Natural killer cell (primary cell): Measurements from ENCODE around the gene ELMO3. TPM values are rescaled to one million over a fixed set of nuclear protein-coding genes. Genes with fewer than 3 reads are reported as not detected.

Experiments
- ATAC-seq, 3 donors: fragments of 150-1000 bp in 2 of 3; fragments of 200-7000 bp in 1 of 3; cut with Tn5 transposase; 1 replicate in 1 of 3; 2 replicates in 2 of 3; pipeline ENCODE4 v1.10.0; 2021; ENCODE audit warnings: mild to moderate bottlenecking in 2 of 3, moderate library complexity in 2 of 3
- DNase-seq, 2 donors: peaks; one replicate each; pipeline versions ENCODE4 v3.0.0 to v3.0.0-alpha.2; 2013 to 2021; ENCODE audit warnings: mixed read lengths in 1 of 2
- H3K27ac ChIP-seq: one replicate; pipeline ENCODE4 v1.5.1; 2013; ENCODE audit warnings: mild to moderate bottlenecking, low read length
- H3K27me3 ChIP-seq: one replicate; pipeline ENCODE4 v1.6.1; 2013; ENCODE audit warnings: low read length; ENCODE audit not compliant: control insufficient read depth, insufficient read depth
- H3K36me3 ChIP-seq: one replicate; pipeline ENCODE4 v1.6.1; 2013; ENCODE audit warnings: low read length; ENCODE audit not compliant: control insufficient read depth, insufficient read depth
- H3K4me1 ChIP-seq: one replicate; pipeline ENCODE4 v1.6.1; 2013; ENCODE audit warnings: low read length; ENCODE audit not compliant: control insufficient read depth, insufficient read depth
- H3K4me3 ChIP-seq: one replicate; pipeline ENCODE4 v1.5.1; 2013; ENCODE audit warnings: low read length
- H3K9me3 ChIP-seq: one replicate; pipeline ENCODE4 v1.6.1; 2013; ENCODE audit warnings: low read length; ENCODE audit not compliant: control insufficient read depth, insufficient read depth
- H3K27ac Mint-ChIP-seq, 2 donors: one replicate each; pipeline ENCODE4 v1.8.0; 2022; ENCODE audit warnings: mild to moderate bottlenecking in 2 of 2, mixed read lengths in 2 of 2, moderate library complexity in 1 of 2
- H3K27me3 Mint-ChIP-seq, 2 donors: one replicate each; pipeline ENCODE4 v1.8.0; 2022; ENCODE audit warnings: low read depth in 2 of 2, mixed read lengths in 2 of 2
- H3K36me3 Mint-ChIP-seq: one replicate; pipeline ENCODE4 v1.8.0; 2022; ENCODE audit warnings: mixed read lengths
- H3K4me1 Mint-ChIP-seq, 2 donors: one replicate each; pipeline ENCODE4 v1.8.0; 2022; ENCODE audit warnings: mixed read lengths in 2 of 2
- H3K4me3 Mint-ChIP-seq: one replicate; pipeline ENCODE4 v1.8.0; 2022; ENCODE audit warnings: mild to moderate bottlenecking, moderate library complexity, mixed read lengths
- H3K9me3 Mint-ChIP-seq, 2 donors: one replicate each; pipeline ENCODE4 v1.8.0; 2022; ENCODE audit warnings: mixed read lengths in 2 of 2
- WGBS: methylation state at CpG from one replicate; pipeline ENCODE4 v1.1.7; 2013; ENCODE audit warnings: missing lambda C conversion rate; ENCODE audit not compliant: insufficient coverage; 5-methylcytosine and 5-hydroxymethylcytosine counted together
- intact Hi-C: fragments of 100-400 bp; cut with micrococcal nuclease; formaldehyde crosslinking; loops from one replicate; pipeline ENCODE4 v1.14.2; 2022
- total RNA-seq, 4 donors: library from RNA; stranded (reverse); fragments of 120-200 nt in 1 of 4; gene quantifications; one replicate each; pipeline versions ENCODE4 v1.2.3 to v1.2.4, GENCODE V29; 2013 to 2022
- TF ChIP-seq, protein P1 (sequence below): fragments of 200-600 bp; IDR thresholded peaks from one replicate; pipeline ENCODE4 v1.8.0; 2022; ENCODE audit warnings: antibody characterized with exemption

Gene ELMO3
- total RNA-seq, 3 donors from 2014 or later (not counting 1 experiment from before 2014, with no cell fraction given): 1.9 to 3.3 (median 2.3) TPM

DNA sequence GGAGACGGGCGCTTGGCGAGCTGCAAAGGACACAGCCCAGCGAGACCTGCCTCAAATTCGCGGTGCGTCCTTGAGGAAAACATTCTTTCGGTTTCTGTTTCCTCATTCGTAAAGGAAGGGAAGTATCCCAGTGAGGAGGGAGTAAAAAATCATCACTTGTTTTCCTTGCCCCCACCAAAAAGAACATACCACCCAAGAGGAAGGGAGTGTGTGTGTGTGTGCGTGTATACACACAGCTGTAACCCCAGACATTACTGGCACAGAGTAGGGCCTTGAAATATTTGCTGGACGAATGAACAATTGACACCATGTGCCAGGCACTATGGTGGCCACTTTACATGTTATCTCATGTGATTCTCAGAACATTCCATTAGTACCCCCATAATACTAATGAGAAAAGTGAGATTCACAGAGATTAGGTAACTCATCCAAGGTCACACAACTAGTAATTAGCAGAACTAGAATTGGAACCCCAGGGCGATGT is 13.2 kb upstream of the ELMO3 start:
- no peak for DNase-seq
- Histone ChIP-seq H3K36me3 (no peaks in the 10 kb centered on the region), H3K27ac (no peak overlapping the region), H3K27me3 (peaks cover 2% of the 10 kb centered on the region), H3K4me1 (peaks cover 23% of the 10 kb centered on the region), H3K4me3 (no peak overlapping the region), H3K9me3 (no peaks in the 10 kb centered on the region)
- Mint-ChIP-seq H3K27me3 (peaks cover 0 to 5% of the 10 kb centered on the region in 2 donors), H3K9me3 (no peaks in the 10 kb centered on the region), H3K4me1 (peaks cover 8 to 11% of the 10 kb centered on the region in 2 donors), H3K4me3 (peak overlapping the region; percentile 95), H3K27ac (peak overlapping the region; percentile 82 to 83), H3K36me3 (no peaks in the 10 kb centered on the region)
- intact Hi-C loops: loop anchor here (1.0 to 2.0 kb wide), 2 partner anchors 41 to 208 kb away; partner anchors contain the start of gene TMEM208
- ATAC-seq: no peak
- TF ChIP-seq, protein P1, sequence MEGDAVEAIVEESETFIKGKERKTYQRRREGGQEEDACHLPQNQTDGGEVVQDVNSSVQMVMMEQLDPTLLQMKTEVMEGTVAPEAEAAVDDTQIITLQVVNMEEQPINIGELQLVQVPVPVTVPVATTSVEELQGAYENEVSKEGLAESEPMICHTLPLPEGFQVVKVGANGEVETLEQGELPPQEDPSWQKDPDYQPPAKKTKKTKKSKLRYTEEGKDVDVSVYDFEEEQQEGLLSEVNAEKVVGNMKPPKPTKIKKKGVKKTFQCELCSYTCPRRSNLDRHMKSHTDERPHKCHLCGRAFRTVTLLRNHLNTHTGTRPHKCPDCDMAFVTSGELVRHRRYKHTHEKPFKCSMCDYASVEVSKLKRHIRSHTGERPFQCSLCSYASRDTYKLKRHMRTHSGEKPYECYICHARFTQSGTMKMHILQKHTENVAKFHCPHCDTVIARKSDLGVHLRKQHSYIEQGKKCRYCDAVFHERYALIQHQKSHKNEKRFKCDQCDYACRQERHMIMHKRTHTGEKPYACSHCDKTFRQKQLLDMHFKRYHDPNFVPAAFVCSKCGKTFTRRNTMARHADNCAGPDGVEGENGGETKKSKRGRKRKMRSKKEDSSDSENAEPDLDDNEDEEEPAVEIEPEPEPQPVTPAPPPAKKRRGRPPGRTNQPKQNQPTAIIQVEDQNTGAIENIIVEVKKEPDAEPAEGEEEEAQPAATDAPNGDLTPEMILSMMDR: peak; percentile 38
- 17% methylated on average over 10 of the region's 12 CpGs for WGBS

DNA sequence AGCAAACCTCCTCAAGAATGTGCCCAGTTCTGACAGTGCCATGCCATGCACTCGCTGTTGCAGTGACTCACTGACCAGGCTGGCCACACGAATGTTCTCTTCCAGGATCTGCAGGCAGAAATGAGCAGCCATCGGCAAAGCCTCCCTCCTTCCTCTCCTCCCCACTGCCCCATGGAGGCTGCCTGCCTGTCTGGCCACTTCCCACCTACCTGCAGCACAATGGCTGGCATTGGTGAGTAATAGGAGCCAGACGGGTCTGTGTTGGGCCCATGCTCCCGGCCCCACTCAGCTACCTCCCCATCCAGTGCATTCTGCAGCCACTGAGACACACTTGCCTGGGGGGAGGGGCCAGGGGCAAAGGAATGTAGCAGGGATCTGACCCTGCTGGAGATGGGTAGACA is 12.4 kb upstream of the ELMO3 start:
- Histone ChIP-seq H3K4me1 (peaks cover 25% of the 10 kb centered on the region), H3K27me3 (peaks cover 2% of the 10 kb centered on the region), H3K27ac (no peak overlapping the region), H3K4me3 (no peak overlapping the region), H3K9me3 (no peaks in the 10 kb centered on the region), H3K36me3 (no peaks in the 10 kb centered on the region)
- Mint-ChIP-seq H3K36me3 (no peaks in the 10 kb centered on the region), H3K9me3 (no peaks in the 10 kb centered on the region), H3K4me3 (no peak overlapping the region), H3K4me1 (peaks cover 13 to 16% of the 10 kb centered on the region in 2 donors), H3K27ac (no peak overlapping the region), H3K27me3 (peaks cover 0 to 5% of the 10 kb centered on the region in 2 donors)
- TF ChIP-seq, protein P1: no peak
- ATAC-seq: no peak
- 75% methylated on average over 5 of the region's 5 CpGs for WGBS
- DNase-seq: no peak
- intact Hi-C loops: no loop called here

- intact Hi-C loops: no loop called here
- H3K36me3 ChIP-seq: no peaks in the 10 kb centered on the region
- H3K4me1 ChIP-seq: peaks cover 29% of the 10 kb centered on the region
- peaks cover 2% of the 10 kb centered on the region for H3K27me3 ChIP-seq
- Mint-ChIP-seq H3K27ac (no peak overlapping the region), H3K27me3 (peaks cover 0 to 5% of the 10 kb centered on the region in 2 donors), H3K4me3 (no peak overlapping the region), H3K4me1 (peaks cover 17 to 22% of the 10 kb centered on the region in 2 donors), H3K36me3 (no peaks in the 10 kb centered on the region), H3K9me3 (no peaks in the 10 kb centered on the region)
- TF ChIP-seq, protein P1: no peak
- H3K9me3 ChIP-seq: no peaks in the 10 kb centered on the region
- ATAC-seq: no peak
- no peak overlapping the region for H3K27ac ChIP-seq
- DNase-seq: no peak
- H3K4me3 ChIP-seq: no peak overlapping the region
- WGBS: 90% methylated on average over 26 of the region's 26 CpGs
Measured at GRCh38 chr16:67187175-67187890, 11.6 kb upstream of the ELMO3 start.
